A549 (cell line): ENCODE measurements around the gene DHRS3. TPM values are rescaled to one million over a fixed set of nuclear protein-coding genes. Genes with fewer than 3 reads are reported as not detected.
A peak's percentile ranks its signal among the peaks of the same experiment; 100 is the strongest.

ENCODE experiments used
- ATAC-seq, 2 experiments: fragments of 200-7000 bp in 1 of 2; fragments of >200 bp in 1 of 2; cut with Nextera tagmentation in 1 of 2; cut with Tn5 transposase in 1 of 2; 3 replicates each; pipeline versions ENCODE4 v1.8.0 to v1.9.1; 2018 to 2020; ENCODE audit warnings: mild to moderate bottlenecking in 1 of 2, moderate library complexity in 1 of 2
- CTCF ChIA-PET: fragments of 300-600 bp; sonication (Branson Sonifier 250); formaldehyde crosslinking; extraction: SDS; loops from one replicate; lab custom pipeline; 2021; ENCODE audit warnings: antibody characterized with exemption, inconsistent platforms; lab: Yijun Ruan, JAX
- POLR2A ChIA-PET: fragments of 350-600 bp; formaldehyde crosslinking; extraction: SDS; loops from one replicate; lab custom pipeline; 2021; ENCODE audit warnings: antibody characterized with exemption, inconsistent platforms; lab: Yijun Ruan, JAX
- DNase-seq, 2 experiments: peaks; one replicate each; pipeline versions ENCODE4 v3.0.0 to v3.0.0-alpha.2; 2011 to 2016; ENCODE audit warnings: low read depth in 1 of 2, low spot score in 1 of 2
- FAIRE-seq: peaks from 2 replicates; lab custom pipeline; 2011; peaks lifted over from hg19 to GRCh38; lab: Jason Lieb, UNC
- H3K27ac ChIP-seq, 2 experiments: fragments of >200 bp; sonication (Bioruptor Twin); formaldehyde crosslinking; 3 replicates each; pipeline ENCODE4 v1.5.1; 2016 to 2017
- H3K4me1 ChIP-seq: fragments of >200 bp; sonication (Bioruptor Twin); formaldehyde crosslinking; 3 replicates; pipeline ENCODE4 v1.6.1; 2016
- H3K4me2 ChIP-seq: fragments of >200 bp; sonication (Bioruptor Twin); formaldehyde crosslinking; 3 replicates; pipeline ENCODE4 v1.6.1; 2016
- H3K4me3 ChIP-seq: fragments of >200 bp; sonication (Bioruptor Twin); formaldehyde crosslinking; 3 replicates; pipeline ENCODE4 v1.5.1; 2016
- H3K9me3 ChIP-seq: fragments of >200 bp; sonication (Bioruptor Twin); formaldehyde crosslinking; 3 replicates; pipeline ENCODE4 v1.6.1; 2016
- HEYL ChIP-seq: fragments of 250-450 bp; sonication (Bioruptor Pico); IDR thresholded peaks from 2 replicates; pipeline ENCODE4 v1.8.0; 2021; ENCODE audit warnings: mild to moderate bottlenecking, moderate library complexity
- MAFK ChIP-seq: fragments of 450-650 bp; IDR thresholded peaks from 2 replicates; pipeline ENCODE4 v1.6.1; 2014; ENCODE audit not compliant: partially characterized antibody
- RCOR1 ChIP-seq: fragments of 150-350 bp; IDR thresholded peaks from 2 replicates; pipeline ENCODE4 v1.6.1; 2014; ENCODE audit warnings: antibody characterized with exemption, low read length, low read depth
- ZNF302 ChIP-seq: fragments of 250-450 bp; sonication (Bioruptor Pico); IDR thresholded peaks from 2 replicates; pipeline ENCODE4 v1.9.0; 2021; ENCODE audit warnings: inconsistent platforms, mild to moderate bottlenecking, moderate library complexity
- WGBS: methylation state at CpG from one replicate; pipeline ENCODE4 v1.1.6; 2017; ENCODE audit errors: missing lambda C conversion rate; 5-methylcytosine and 5-hydroxymethylcytosine counted together
- polyA plus RNA-seq, 4 experiments: library from polyadenylated mRNA; depleted of rRNA in 3 of 4; stranded (reverse); fragments of >200 nt; fragmentation: RNase III in 1 of 4; extraction: RNeasy Plus Mini Kit Qiagen cat#74134 plus additional on column Dnase treatment in 1 of 4; gene quantifications; 2 replicates in 3 of 4; 3 replicates in 1 of 4; pipeline ENCODE4 v1.2.3, GENCODE V29; 2011 to 2017
- TF ChIP-seq, protein P1 (sequence below): fragments of 200-600 bp; sonication (generic); IDR thresholded peaks from 2 replicates; pipeline ENCODE4 v1.6.1; 2016; ENCODE audit warnings: antibody characterized with exemption, mild to moderate bottlenecking, moderate library complexity
- TF ChIP-seq, protein P2 (sequence below): fragments of 150-350 bp; IDR thresholded peaks from 2 replicates; pipeline ENCODE4 v1.6.1; 2014; ENCODE audit warnings: low read depth, mild to moderate bottlenecking, low read length
- TF ChIP-seq, protein P3 (sequence below): fragments of >200 bp; sonication (Bioruptor Twin); formaldehyde crosslinking; IDR thresholded peaks from 3 replicates; pipeline ENCODE4 v1.6.1; 2016

The DHRS3 gene
- polyA plus RNA-seq, 2 of the 4 experiments (the other 2 are of a cell fraction): 62.7 to 79.7 TPM

DNA sequence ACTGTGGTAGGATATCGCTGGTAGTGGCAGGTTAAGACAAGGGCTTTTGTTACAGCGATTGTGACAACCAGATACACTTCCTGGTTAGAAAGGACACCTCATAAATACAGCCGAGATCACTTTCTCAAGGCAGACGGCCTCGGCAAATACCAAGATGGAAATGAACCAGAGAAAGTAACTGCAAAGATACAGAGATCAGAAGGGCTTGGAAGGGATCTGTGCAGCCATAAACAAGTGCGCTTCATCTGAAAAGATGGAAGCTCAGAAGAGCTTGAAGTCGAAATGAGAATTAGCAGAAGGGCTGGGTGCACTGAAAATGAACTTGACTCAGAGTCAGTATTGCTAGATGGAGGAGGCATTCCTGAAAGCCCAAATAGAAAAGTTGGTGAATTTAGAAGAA is 7.1 kb downstream of the DHRS3 start:
- 92% methylated on average over 7 of the region's 7 CpGs for WGBS
- H3K4me1 ChIP-seq: peaks cover 68% of the 10 kb centered on the region
- H3K4me3 ChIP-seq: no peak overlapping the region
- H3K9me3 ChIP-seq: 0 out of 3 replicates have a peak, but pooled peaks cover 2% of the 10 kb centered on the region
- H3K4me2 ChIP-seq: peak overlapping the region; percentile 18; the same call in 1 of the 3 replicates
- H3K27ac ChIP-seq: peak overlapping the region in 1 of 2 experiments; percentile 100; a peak in 3 of 6 replicates
- no peak for FAIRE-seq
- POLR2A ChIA-PET: interaction anchor here (1.2 to 1.4 kb wide), 2 partner anchors 9 to 15 kb away, joined by 5 to 9 read pairs; no protein-coding TSS in a partner anchor
- CTCF ChIA-PET: interaction anchor here (0.9 kb wide), 1 partner anchor 10 kb away, joined by 3 read pairs; no protein-coding TSS in a partner anchor
- DNase-seq: no peak
- no peak for ATAC-seq
- TF ChIP-seq ZNF302: no peak
- TF ChIP-seq, protein P1, sequence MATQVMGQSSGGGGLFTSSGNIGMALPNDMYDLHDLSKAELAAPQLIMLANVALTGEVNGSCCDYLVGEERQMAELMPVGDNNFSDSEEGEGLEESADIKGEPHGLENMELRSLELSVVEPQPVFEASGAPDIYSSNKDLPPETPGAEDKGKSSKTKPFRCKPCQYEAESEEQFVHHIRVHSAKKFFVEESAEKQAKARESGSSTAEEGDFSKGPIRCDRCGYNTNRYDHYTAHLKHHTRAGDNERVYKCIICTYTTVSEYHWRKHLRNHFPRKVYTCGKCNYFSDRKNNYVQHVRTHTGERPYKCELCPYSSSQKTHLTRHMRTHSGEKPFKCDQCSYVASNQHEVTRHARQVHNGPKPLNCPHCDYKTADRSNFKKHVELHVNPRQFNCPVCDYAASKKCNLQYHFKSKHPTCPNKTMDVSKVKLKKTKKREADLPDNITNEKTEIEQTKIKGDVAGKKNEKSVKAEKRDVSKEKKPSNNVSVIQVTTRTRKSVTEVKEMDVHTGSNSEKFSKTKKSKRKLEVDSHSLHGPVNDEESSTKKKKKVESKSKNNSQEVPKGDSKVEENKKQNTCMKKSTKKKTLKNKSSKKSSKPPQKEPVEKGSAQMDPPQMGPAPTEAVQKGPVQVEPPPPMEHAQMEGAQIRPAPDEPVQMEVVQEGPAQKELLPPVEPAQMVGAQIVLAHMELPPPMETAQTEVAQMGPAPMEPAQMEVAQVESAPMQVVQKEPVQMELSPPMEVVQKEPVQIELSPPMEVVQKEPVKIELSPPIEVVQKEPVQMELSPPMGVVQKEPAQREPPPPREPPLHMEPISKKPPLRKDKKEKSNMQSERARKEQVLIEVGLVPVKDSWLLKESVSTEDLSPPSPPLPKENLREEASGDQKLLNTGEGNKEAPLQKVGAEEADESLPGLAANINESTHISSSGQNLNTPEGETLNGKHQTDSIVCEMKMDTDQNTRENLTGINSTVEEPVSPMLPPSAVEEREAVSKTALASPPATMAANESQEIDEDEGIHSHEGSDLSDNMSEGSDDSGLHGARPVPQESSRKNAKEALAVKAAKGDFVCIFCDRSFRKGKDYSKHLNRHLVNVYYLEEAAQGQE: 0 out of 2 replicates have a peak, but pooled peaks have one; percentile 9
- TF ChIP-seq, all 56 proteins: peak for 1

DNA sequence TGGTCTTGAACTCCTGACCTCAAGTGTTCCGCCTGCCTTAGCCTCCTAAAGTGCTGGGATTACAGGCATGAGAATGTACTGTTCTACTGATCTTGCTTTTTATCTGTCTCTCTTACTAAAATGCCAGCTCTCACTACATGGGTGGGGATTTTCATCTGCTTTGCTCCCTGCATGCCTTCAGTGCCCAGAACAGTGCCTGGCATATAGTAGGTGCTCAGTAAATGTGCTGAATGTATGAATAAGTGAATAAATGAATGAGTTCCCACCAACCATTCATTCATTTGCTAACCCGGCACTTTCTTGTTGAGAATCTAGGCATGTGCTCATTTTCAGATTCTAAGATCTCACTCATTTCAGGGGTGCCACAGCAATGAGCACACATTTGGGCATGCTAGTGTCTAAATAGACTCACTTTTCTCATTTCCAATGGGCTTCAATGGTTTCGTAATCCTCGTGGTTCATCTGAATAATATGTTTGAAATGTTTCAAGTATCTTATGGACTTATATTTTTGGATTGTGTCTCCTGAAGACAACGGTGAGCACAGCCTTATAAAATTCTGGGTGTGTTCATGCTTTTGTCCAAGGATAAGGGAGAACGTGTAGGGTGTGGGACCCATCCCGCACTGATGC is 7.6 kb downstream of the DHRS3 start:
- peak overlapping the region; percentile 18; the same call in 1 of the 3 replicates for H3K4me2 ChIP-seq
- WGBS: 81% methylated on average over 7 of the region's 7 CpGs
- no peak for DNase-seq
- CTCF ChIA-PET: interaction anchor here (1.4 kb wide), 2 partner anchors 9 to 19 kb away, joined by 3 to 4 read pairs; no protein-coding TSS in a partner anchor
- 0 out of 3 replicates have a peak, but pooled peaks cover 2% of the 10 kb centered on the region for H3K9me3 ChIP-seq
- H3K4me1 ChIP-seq: peaks cover 71% of the 10 kb centered on the region
- no peak overlapping the region for H3K4me3 ChIP-seq
- no peak for ATAC-seq
- TF ChIP-seq, protein P1: 0 out of 2 replicates have a peak, but pooled peaks have one; percentile 3
- TF ChIP-seq RCOR1 (no peak), MAFK (peak; percentile 10), HEYL (CRISPR knock-in tag) (no peak)
- TF ChIP-seq, protein P2, sequence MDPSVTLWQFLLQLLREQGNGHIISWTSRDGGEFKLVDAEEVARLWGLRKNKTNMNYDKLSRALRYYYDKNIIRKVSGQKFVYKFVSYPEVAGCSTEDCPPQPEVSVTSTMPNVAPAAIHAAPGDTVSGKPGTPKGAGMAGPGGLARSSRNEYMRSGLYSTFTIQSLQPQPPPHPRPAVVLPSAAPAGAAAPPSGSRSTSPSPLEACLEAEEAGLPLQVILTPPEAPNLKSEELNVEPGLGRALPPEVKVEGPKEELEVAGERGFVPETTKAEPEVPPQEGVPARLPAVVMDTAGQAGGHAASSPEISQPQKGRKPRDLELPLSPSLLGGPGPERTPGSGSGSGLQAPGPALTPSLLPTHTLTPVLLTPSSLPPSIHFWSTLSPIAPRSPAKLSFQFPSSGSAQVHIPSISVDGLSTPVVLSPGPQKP: no peak
- TF ChIP-seq, protein P3, sequence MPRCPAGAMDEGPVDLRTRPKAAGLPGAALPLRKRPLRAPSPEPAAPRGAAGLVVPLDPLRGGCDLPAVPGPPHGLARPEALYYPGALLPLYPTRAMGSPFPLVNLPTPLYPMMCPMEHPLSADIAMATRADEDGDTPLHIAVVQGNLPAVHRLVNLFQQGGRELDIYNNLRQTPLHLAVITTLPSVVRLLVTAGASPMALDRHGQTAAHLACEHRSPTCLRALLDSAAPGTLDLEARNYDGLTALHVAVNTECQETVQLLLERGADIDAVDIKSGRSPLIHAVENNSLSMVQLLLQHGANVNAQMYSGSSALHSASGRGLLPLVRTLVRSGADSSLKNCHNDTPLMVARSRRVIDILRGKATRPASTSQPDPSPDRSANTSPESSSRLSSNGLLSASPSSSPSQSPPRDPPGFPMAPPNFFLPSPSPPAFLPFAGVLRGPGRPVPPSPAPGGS: no peak
- no peak for FAIRE-seq
- H3K27ac ChIP-seq: peak overlapping the region; percentile 10 to 100; a peak in 3 of 6 replicates
- POLR2A ChIA-PET: interaction anchor here (0.7 to 1.9 kb wide), 2 partner anchors 14 to 57 kb away, joined by 3 to 6 read pairs; no protein-coding TSS in a partner anchor
